Loucy (cell line): ENCODE measurements around the gene BCAS3.

Experiments
- EZH2phosphoT487 ChIP-seq: fragments of 200-600 bp; IDR thresholded peaks from 2 replicates; pipeline ENCODE4 v1.6.1; 2018; ENCODE audit warnings: antibody characterized with exemption, mild to moderate bottlenecking, moderate library complexity, borderline replicate concordance
- TF ChIP-seq, protein P1 (sequence below): fragments of 200-600 bp; sonication (generic); conservative IDR thresholded peaks from 2 replicates; pipeline ENCODE4 v1.5.1; 2014; ENCODE audit warnings: mild to moderate bottlenecking, antibody characterized with exemption, low read length

DNA sequence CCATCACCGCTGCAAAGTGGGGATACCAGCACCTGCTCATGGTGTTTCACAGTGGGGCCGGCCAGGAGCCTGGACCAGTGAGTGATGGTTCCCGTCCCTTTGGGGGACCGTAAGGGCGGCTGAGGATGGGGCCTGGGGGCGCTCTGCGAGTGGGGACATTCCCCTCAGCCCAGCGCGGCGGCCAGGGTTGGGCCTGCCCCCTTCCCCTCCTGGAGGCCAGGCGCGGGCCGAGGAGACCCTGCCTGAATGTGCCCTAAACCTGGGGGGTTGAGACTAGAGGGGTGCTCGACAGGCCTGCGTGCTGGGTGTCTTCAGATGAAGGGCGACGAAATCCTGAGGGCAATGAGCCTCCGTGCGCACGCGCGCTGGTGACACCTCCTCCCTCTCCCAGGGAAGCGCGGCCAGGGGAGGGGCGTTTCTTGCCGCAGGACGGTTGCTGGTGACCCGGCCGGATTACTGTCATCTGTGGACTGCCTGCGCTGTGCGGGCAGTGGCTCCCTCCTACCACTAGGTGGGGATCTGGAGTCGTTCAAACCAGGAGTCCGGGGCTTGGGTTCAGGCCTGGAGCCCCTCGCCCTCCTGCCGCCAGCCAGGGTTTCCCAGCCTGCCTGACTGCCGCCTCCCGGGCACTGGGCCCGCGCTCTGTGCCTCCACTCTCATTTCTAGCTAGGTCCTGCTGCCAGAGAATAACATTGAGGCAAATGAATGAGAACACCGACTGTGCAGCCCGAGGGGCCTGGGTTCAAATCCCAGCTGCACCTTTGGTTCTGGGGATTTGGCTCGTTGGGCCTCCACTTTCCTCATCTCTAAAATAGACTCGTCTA, 739.1 kb downstream of the BCAS3 start:
- TF ChIP-seq, protein P1, sequence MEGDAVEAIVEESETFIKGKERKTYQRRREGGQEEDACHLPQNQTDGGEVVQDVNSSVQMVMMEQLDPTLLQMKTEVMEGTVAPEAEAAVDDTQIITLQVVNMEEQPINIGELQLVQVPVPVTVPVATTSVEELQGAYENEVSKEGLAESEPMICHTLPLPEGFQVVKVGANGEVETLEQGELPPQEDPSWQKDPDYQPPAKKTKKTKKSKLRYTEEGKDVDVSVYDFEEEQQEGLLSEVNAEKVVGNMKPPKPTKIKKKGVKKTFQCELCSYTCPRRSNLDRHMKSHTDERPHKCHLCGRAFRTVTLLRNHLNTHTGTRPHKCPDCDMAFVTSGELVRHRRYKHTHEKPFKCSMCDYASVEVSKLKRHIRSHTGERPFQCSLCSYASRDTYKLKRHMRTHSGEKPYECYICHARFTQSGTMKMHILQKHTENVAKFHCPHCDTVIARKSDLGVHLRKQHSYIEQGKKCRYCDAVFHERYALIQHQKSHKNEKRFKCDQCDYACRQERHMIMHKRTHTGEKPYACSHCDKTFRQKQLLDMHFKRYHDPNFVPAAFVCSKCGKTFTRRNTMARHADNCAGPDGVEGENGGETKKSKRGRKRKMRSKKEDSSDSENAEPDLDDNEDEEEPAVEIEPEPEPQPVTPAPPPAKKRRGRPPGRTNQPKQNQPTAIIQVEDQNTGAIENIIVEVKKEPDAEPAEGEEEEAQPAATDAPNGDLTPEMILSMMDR = peak; percentile 93
- TF ChIP-seq EZH2phosphoT487 = no peak
